ENCODE results near the gene USHBP1. TPM values are rescaled to one million over a fixed set of nuclear protein-coding genes. Genes with fewer than 3 reads are reported as not detected.

USHBP1 gene
- total RNA-seq, 1 experiment from 2014 or later, result 12.3 TPM

- CTCF ChIA-PET, result no interaction called here
- H3K4me3 Mint-ChIP-seq, result no peak overlapping the region
Observed at GRCh38 chr19:17286263-17286662, 21.7 kb upstream of the USHBP1 start.

GRCh38 chr19:17285415-17286135 lies 21.0 kb upstream of the USHBP1 start:
- DNase-seq (ENCODE audit: low spot score) (no peak), ATAC-seq (no peak)
- Mint-ChIP-seq H3K4me3 (no peak overlapping the region), H3K4me1 (peaks cover 3% of the 10 kb centered on the region; the same call in 1 of the 2 replicates), H3K9me3 (no peaks in the 10 kb centered on the region), H3K27me3 (ENCODE audit: low read depth) (peaks cover 6% of the 10 kb centered on the region), H3K36me3 (peaks cover 8% of the 10 kb centered on the region; the same call in 1 of the 2 replicates), H3K27ac (no peak overlapping the region)
- ChIA-PET CTCF (interaction anchor here (5.3 kb wide), 1 partner anchor 25 kb away, joined by 29 read pairs; no protein-coding TSS in a partner anchor), POLR2A (no interaction called here)
- no peak for TF ChIP-seq SOX15 (CRISPR knock-in tag; IDR thresholded peaks at IDR 0.05)
- TF ChIP-seq NR1H2 (CRISPR knock-in tag; IDR thresholded peaks at IDR 0.05), result no peak
- no peak for TF ChIP-seq ELF4 (CRISPR knock-in tag; IDR thresholded peaks at IDR 0.05; ENCODE audit: low read depth)
- TF ChIP-seq MAX (CRISPR knock-in tag; IDR thresholded peaks at IDR 0.05), result no peak
- no peak for TF ChIP-seq ZNF671 (CRISPR knock-in tag; IDR thresholded peaks at IDR 0.05)
- no peak for TF ChIP-seq ZNF512 (CRISPR knock-in tag; IDR thresholded peaks at IDR 0.05; ENCODE audit: borderline replicate concordance)
- TF ChIP-seq ZBTB43 (CRISPR knock-in tag; IDR thresholded peaks at IDR 0.05), result no peak
- TF ChIP-seq ZNF317 (CRISPR knock-in tag; IDR thresholded peaks at IDR 0.05; ENCODE audit: borderline replicate concordance, low read depth), result no peak
- TF ChIP-seq CREM (CRISPR knock-in tag; IDR thresholded peaks at IDR 0.05), result no peak
- no peak for TF ChIP-seq GABPB1 (CRISPR knock-in tag; IDR thresholded peaks at IDR 0.05)
- no peak for TF ChIP-seq KAT7 (CRISPR knock-in tag; IDR thresholded peaks at IDR 0.05; ENCODE audit: borderline replicate concordance)
- no peak for TF ChIP-seq ZNF532 (CRISPR knock-in tag; IDR thresholded peaks at IDR 0.05; ENCODE audit: borderline replicate concordance)
- no peak for TF ChIP-seq ESRRA (CRISPR knock-in tag; IDR thresholded peaks at IDR 0.05; ENCODE audit: borderline replicate concordance)
- TF ChIP-seq JUN (CRISPR knock-in tag; IDR thresholded peaks at IDR 0.05), result no peak

More at GRCh38 chr19:17286263-17286662, 21.7 kb upstream of the USHBP1 start:
- ATAC-seq (no peak), DNase-seq (ENCODE audit: low spot score) (no peak)
- H3K27ac Mint-ChIP-seq, result no peak overlapping the region
- no peaks in the 10 kb centered on the region for H3K9me3 Mint-ChIP-seq
- H3K36me3 Mint-ChIP-seq, result peaks cover 8% of the 10 kb centered on the region; the same call in 1 of the 2 replicates
- peaks cover 3% of the 10 kb centered on the region for H3K27me3 Mint-ChIP-seq (ENCODE audit: low read depth)
- peaks cover 3% of the 10 kb centered on the region; the same call in 1 of the 2 replicates for H3K4me1 Mint-ChIP-seq
- TF ChIP-seq NR3C1 (CRISPR knock-in tag; conservative IDR thresholded peaks at IDR 0.05; ENCODE audit: low read depth) (no peak), NFE2L1 (CRISPR knock-in tag; IDR thresholded peaks at IDR 0.05) (no peak), SOX15 (CRISPR knock-in tag; IDR thresholded peaks at IDR 0.05) (no peak), ZMAT4 (CRISPR knock-in tag; IDR thresholded peaks at IDR 0.05) (no peak), FOXJ3 (CRISPR knock-in tag; IDR thresholded peaks at IDR 0.05; ENCODE audit: borderline replicate concordance) (no peak), ELF4 (CRISPR knock-in tag; IDR thresholded peaks at IDR 0.05; ENCODE audit: low read depth) (no peak), RELA (CRISPR knock-in tag; IDR thresholded peaks at IDR 0.05; ENCODE audit: borderline replicate concordance) (no peak), CREM (CRISPR knock-in tag; IDR thresholded peaks at IDR 0.05) (no peak), ZNF317 (CRISPR knock-in tag; IDR thresholded peaks at IDR 0.05; ENCODE audit: borderline replicate concordance, low read depth) (no peak), JAZF1 (CRISPR knock-in tag; IDR thresholded peaks at IDR 0.05) (no peak), USF2 (CRISPR knock-in tag; IDR thresholded peaks at IDR 0.05) (no peak), ESRRA (CRISPR knock-in tag; IDR thresholded peaks at IDR 0.05; ENCODE audit: borderline replicate concordance) (no peak), ZNF263 (CRISPR knock-in tag; IDR thresholded peaks at IDR 0.05; ENCODE audit: low read depth) (no peak), ZNF138 (CRISPR knock-in tag; conservative IDR thresholded peaks at IDR 0.05) (no peak)
- POLR2A ChIA-PET, result no interaction called here

Measured in WTC11 (cell line).